ENCODE results near the gene GNAZ. TPM values are rescaled to one million over a fixed set of nuclear protein-coding genes. Genes with fewer than 3 reads are reported as not detected.

GNAZ gene
- total RNA-seq, 1 experiment from 2014 or later: 9.1 TPM

Other genes starting within 250 kb of the GNAZ start
- gene IGLL5, start 182.7 kb upstream of the GNAZ start, total RNA-seq (2014; rRNA removed; shearing (Covaris generic); ENCODE audit: low replicate concordance): not detected in 2 replicates
- 0.26 and 2.3 TPM in 2 replicates for gene RSPH14, start 71.5 kb downstream of the GNAZ start, total RNA-seq (2014; rRNA removed; shearing (Covaris generic); ENCODE audit: low replicate concordance)
- 9.1 and 10.9 TPM in 2 replicates for gene RAB36, start 75.0 kb downstream of the GNAZ start, total RNA-seq (2014; rRNA removed; shearing (Covaris generic); ENCODE audit: low replicate concordance)
- 41.9 and 60.7 TPM in 2 replicates for gene BCR, start 110.0 kb downstream of the GNAZ start, total RNA-seq (2014; rRNA removed; shearing (Covaris generic); ENCODE audit: low replicate concordance)